ENCODE results near the gene ATP11A.

The ATP11A gene

DNA sequence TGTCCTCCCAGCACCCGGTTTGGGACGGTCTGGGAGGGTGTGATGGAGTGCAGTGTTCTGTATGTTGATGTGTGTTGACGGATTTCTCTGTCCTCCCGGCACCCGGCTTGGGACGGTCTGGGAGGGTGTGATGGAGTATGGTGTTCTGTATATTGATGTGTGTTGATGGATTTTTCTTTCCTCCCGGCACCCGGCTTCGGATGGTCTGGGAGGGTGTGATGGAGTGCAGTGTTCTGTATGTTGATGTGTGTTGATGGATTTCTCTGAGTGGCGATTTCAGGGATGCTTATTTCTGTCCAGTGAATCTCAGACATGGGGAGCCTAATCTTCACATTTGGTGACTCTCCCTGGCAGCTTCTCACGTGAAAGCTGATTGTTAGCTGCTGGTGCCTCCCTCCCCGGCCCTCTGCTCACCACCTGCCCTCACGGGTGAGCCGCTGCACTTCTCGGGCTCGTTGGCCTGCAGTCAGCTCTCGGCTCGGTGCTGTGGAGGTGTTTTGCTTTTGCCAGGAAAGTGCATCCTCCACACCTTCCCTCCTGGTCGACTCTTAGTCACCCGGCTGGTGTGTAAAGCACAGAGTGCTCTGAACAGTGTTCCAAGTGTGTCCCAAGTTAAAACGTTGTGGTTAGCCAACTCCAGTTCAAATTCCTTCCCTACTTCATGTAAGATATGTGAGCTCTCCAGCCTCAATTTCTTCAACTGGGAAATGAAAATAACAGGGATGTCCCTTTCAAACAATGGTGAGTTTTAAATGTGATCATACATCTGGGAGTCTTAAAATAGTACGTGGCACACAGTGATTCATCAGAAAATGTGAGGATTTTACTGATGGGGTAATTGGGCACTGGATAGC, 54.6 kb downstream of the ATP11A start:
- DNase-seq = no peak

GRCh38 chr13:112746044-112746443, 56.2 kb downstream of the ATP11A start:
- no peak for DNase-seq

DNA sequence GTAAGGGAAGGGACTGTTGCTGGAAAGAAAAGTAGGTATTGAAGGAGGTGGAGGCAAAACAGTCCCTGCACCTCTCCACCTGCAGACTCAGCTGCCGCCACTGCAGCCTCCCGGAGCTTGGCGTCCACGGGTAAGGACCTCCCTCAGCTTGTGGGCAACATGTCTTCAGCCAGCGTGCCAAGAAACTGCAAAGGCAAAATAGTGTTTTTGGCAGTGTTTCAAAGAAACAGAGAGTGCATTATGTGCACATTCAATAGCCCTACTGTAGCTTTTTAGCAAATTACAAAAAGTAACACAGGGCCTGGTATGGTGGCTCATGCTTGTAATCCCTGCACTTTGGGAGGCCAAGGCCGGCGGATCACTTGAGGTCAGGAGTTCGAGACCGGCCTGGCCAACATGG, 57.4 kb downstream of the ATP11A start:
- no peak for DNase-seq

- DNase-seq = no peak
Measured at GRCh38 chr13:112748947-112749735, 59.3 kb downstream of the ATP11A start.

DNA sequence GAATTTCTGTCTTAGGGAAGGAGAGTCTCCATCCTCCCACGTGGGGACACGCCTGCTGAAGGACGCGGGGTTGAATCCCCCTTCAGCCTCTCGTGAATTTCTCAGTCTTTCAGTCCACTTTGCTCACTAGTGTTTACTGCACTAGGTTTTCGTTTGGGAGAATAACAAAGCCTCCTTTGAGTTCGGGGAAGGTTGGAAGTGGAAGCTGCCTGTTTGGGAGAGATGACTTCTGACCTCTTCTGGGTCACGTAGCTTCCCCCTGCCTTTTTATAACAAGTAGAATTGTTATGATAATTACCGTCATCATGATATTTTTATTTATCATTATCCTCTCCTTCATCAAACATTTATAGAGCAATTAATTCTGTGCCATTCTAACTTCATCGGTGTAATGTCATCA, 60.7 kb downstream of the ATP11A start:
- no peak for DNase-seq

DNA sequence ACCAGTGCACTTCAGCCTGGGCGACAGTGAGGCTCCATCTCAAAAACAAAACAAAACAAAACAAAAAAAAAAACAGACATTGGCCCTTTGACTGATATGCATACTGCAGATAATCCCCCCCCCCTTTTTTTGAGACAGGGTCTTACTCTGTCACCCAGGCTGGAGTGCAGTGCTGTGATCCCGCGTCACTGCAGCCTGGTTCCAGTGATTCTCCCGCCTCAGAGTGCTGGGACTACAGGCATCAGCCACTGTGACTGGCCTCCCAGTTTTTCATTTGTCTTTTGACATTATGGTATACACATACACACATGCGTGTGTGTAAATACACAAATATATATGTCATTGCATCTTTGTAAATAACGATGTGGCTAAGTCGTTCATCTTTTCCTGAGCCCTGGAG, 61.8 kb downstream of the ATP11A start:
- DNase-seq = no peak

DNA sequence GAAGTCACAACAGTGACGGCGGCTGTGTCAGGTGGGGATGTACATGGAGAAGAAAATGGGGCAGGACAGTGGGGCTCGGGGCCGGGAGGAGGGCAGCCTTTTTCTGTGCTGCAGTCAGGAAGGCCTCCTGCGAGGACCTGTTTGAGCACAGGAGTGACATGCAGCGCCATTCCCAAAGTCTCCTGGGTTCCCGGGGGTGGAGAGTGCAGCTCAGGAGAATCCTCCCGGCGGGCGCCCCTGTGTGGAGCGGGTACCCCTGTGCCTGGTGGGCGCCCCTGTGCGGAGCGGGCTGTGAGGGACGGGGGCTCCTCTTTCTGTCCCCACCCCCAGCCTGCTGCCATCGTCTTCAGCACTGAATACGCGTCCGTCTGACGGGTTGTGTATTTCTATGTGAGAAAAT, 62.4 kb downstream of the ATP11A start:
- no peak for DNase-seq

DNA sequence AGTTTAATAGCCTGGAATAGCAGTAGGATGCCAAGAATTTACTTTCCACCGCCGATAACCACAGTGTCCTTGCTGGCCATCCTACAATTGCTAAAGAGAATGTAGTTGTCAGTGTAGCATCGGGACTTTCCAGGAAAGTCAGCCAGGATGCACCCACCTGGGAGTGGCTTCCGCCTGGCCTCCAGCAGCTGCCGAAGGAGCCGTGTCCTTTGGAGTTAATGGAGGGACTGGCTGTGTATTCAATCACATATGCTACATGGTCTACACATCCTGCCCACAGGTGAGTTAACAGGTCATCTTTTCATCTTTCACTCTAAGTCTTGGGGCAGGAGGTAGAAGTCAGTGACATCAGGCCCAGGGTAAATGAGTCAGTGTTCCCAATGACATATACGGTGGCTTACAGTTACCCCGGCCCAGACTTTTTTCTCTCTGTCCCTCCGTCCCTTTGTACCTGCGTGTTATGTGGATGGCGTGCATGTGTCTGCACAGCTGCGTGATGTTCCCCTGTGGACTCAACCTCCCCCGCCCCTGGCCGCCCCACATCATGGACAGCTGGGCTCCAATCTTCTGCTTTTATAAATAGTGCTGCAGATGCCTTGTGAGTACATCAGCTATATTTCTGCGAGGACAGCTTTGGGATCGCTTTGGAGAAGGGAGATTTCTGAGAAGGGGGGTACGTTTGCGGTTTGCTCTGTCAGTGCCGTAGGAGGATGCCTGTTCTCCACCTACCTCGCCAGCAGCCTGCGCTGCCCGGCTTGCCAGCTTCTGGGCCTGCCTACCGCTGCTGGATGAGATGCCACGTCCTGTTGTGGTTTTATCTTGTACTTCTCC, 63.1 kb downstream of the ATP11A start:
- DNase-seq = peak; percentile 54

- DNase-seq = no peak
Measured at GRCh38 chr13:112753833-112754232, 64.0 kb downstream of the ATP11A start.

- no peak for DNase-seq
Measured at GRCh38 chr13:112754281-112755025, 64.6 kb downstream of the ATP11A start.

DNA sequence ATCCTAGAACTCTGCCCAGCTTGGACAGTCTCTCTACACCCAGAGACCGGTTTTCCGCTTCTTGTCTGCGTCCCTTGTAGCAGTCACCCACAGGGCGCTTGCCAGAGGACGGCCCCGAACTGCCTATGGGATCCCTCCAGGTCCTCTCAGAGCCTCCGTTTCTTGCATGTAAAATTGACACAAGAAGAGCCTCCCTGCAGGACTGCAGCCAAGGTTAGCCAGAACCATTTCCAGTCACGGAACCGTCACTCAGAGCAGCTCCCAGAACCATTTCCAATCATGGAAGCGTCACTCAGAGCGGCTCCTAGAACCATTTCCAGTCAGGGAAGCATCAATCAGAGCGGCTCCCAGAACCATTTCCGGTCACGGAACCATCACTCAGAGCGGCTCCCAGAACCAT, 65.5 kb downstream of the ATP11A start:
- DNase-seq = no peak

- DNase-seq = no peak
Measured at GRCh38 chr13:112756081-112756480, 66.2 kb downstream of the ATP11A start.

- DNase-seq = no peak
Measured at GRCh38 chr13:112756511-112756966, 66.7 kb downstream of the ATP11A start.

GRCh38 chr13:112756967-112757758, 67.3 kb downstream of the ATP11A start:
- DNase-seq = no peak

GRCh38 chr13:112757759-112758086, 67.9 kb downstream of the ATP11A start:
- DNase-seq = no peak

DNA sequence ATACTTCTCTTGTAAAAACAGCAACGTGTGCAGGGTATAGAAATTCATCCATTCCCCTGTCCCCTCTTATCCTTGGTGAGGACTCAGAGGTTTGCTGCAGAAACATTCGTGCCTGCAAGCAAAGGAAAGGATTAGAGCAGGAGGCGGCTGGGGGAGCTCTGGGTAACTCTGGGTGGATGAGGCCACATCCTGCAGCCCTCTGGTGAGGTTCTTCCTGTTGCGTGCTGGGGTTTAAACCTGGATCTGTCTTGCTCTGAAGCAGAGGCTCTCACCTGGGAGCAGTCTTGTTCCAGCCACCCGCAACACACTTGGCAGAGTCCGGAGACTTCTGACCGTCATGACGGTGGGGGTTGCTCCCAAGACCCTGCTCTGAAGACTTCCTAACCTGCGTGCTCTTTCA, 69.2 kb downstream of the ATP11A start:
- DNase-seq = no peak

DNA sequence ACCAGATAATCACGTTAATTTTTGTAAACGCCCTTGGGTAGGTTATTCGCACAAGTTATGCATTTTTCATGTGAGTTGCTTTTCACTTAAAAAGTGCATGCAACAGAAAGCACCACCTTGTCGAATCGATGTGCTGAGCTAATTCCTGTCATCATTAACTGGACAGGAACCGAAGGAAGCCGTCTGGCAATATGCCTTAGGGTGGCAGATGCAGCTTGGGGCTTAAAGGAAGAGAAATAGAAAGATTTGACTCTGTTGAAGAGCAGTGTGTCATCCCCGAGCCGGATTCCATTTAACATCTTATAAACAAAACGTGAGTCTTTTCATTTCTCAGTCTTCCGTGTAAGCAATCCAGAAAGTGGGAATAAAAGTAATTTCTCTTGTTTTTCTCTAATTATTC, 70.0 kb downstream of the ATP11A start:
- no peak for DNase-seq

DNA sequence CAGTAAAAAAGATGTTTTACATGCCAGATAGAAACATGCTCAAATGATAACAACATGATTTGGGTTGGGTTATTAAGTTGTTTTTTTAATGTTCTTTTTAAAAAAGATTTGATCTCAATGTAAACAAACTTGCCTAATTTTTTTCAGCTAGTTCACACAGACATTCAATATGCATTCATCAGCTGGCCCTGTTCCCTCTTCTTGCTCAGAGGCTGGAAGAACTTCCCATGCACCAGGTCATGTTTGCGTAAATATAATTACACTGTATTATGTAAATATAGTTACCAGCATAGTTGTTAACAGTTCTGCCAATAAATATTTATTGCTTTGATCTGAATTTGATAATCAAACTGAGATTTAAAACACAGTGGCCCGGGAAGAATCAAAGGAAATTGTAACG, 70.6 kb downstream of the ATP11A start:
- no peak for DNase-seq

- DNase-seq = no peak
Measured at GRCh38 chr13:112760931-112761330, 71.1 kb downstream of the ATP11A start.

DNA sequence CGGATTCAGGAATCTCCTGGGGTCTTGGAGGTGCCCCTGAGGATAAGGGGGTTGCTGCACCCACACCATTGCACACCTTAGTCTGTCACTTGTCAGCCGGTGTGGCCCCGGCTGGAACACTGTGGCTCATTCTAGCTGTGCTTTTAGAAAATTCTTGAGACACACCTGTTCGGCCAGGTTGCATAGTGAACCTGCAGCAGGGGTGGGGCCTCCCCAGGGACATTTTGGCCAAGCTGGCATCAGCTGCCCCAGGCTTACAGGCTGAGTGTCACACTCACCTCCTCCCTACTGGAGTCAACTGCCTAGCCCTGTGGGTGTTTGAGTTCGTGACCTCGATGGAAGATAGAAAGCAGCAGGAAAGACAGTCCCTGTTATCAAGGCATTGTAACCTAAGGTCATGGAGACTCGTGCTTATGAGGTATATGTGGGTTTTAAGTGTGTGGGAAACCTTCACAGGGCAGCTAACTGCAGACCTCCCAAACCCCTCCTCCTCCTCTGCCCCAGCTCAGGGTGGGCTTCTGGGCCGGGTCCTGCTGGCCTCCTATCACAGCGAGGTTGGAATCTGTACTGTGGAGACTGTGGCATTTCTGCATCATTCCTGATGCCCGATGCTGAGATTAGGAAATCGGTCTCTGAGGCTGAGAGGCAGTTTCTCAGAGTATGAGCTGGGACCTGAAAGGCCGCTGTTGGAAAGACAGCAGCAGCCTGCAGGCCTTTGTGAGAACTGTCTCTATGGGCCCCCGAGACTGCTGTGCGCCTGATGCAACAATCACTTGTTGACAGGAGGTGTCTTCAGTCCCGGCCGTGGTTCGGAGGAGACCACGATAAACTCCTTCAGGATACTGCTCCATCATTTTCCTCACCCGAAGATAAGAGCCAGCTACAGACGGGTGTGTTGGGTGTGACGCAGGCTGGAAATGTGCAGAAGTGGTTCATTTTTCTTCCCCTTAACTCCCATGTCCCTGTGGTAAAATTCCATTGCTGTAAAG, 72.2 kb downstream of the ATP11A start:
- no peak for DNase-seq

GRCh38 chr13:112762690-112763080, 72.8 kb downstream of the ATP11A start:
- no peak for DNase-seq

All from activated CD8-positive, alpha-beta memory T cell treated with anti-CD3 and anti-CD28 coated beads, Interleukin-2, amount 50 U/mL, for 48 hours (primary cell).